ENCODE results near the gene NQO1.

DNA sequence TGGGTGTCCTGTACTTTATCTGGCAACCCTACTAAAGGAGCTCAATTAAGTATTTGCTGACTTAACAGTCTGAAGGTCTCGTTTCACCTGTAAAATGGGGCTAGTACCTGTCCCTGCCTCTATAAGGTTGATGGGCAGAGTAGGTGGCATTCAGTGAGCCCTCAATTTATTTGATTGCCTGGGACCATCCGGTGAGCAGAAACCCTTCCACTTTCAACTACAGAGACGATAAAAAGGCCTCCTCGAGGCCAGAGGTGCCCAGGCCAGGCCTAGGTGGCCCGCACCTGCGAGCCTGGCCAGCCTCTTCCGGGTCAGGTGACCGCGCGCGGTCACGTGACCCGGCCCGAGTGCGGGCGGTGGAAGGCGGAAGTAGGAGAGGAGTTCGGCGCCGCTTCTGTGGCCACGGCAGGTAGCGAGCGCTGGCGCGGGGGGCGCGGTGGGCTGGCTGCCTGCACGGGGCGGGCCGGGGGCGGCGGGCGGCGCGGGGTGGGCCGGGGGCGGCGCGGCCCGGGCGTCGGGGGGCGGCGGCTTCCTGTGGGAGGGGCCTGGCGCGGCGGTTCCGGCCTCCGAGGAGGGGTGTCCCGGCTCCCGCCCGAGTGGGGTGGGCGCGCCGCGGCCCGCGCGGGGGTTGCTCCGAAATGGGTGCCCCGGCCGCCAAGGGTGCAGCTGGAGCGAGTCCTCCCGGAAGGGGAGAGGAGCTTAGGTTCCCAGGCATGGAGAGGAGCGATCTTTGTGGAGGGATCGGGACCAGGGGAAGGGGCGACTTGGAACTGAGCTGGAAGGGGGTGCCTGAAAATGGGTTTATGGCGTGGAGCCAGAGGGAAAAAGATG, 35.8 kb upstream of the NQO1 start, which contains the start of gene WWP2:
- TF ChIP-seq, protein P1, sequence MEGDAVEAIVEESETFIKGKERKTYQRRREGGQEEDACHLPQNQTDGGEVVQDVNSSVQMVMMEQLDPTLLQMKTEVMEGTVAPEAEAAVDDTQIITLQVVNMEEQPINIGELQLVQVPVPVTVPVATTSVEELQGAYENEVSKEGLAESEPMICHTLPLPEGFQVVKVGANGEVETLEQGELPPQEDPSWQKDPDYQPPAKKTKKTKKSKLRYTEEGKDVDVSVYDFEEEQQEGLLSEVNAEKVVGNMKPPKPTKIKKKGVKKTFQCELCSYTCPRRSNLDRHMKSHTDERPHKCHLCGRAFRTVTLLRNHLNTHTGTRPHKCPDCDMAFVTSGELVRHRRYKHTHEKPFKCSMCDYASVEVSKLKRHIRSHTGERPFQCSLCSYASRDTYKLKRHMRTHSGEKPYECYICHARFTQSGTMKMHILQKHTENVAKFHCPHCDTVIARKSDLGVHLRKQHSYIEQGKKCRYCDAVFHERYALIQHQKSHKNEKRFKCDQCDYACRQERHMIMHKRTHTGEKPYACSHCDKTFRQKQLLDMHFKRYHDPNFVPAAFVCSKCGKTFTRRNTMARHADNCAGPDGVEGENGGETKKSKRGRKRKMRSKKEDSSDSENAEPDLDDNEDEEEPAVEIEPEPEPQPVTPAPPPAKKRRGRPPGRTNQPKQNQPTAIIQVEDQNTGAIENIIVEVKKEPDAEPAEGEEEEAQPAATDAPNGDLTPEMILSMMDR (IDR thresholded peaks at IDR 0.05; ENCODE audit: borderline replicate concordance, extremely low read depth, low read length, poor library complexity, severe bottlenecking), result no peak
- TF ChIP-seq EZH2 (IDR thresholded peaks at IDR 0.05; ENCODE audit: borderline replicate concordance, low read depth, low read length, severe bottlenecking), result no peak

All from DND-41 (cell line).